NOMO-1 treated with DMSO at 0.1 percent for 48 hours (cell line): Measurements from ENCODE around the gene SERINC2.
A peak's percentile ranks its signal among the peaks of the same experiment; 100 is the strongest.
"Not testable (repeated sequence)": the region's sequence is repeated elsewhere in the genome, so short reads cannot be mapped to it uniquely, and the experiment has no call there.

Experiments used
- DNase-seq: peaks from one replicate; lab custom pipeline; 2025; ENCODE audit not compliant: unreplicated experiment; lab: John Stamatoyannopoulos, UW

The SERINC2 gene

GRCh38 chr1:31458287-31458896, 45.4 kb downstream of the SERINC2 start:
- DNase-seq, result no peak

GRCh38 chr1:31460027-31460426, 47.0 kb downstream of the SERINC2 start:
- DNase-seq, result no peak

DNA sequence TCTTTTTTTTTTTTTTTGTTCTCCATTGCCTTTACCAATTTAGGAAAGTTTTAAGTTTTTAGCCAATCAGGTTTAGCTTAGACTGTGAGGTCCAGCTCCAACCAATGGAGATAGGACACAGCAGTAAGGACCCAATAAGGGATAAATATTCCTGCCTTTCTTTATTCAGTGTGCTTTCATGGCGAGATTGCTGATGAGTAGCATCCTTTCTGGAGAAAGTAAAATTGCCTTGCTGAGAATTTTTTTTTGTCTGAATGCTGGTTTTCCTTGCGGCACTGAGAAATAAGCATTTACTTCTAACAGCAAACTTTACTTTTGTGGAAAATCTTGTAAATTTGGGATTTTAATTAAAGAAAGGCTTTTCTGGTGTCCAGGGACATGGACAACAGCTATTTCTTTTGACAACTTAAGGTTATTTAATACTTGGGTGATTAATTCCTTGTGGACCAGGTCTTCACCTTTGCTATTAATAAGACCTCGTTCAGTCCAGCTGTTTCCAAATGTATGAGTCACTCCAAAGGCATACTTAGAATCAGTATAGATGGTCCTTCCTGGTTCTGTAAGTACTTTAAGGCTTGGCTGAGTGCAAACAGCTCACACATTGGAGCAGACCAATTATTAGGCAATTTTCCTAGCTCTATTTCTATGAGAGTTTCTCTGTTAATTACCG, 54.1 kb downstream of the SERINC2 start:
- DNase-seq, result no peak

GRCh38 chr1:31470794-31471315, 57.8 kb downstream of the SERINC2 start:
- DNase-seq, result no peak

DNA sequence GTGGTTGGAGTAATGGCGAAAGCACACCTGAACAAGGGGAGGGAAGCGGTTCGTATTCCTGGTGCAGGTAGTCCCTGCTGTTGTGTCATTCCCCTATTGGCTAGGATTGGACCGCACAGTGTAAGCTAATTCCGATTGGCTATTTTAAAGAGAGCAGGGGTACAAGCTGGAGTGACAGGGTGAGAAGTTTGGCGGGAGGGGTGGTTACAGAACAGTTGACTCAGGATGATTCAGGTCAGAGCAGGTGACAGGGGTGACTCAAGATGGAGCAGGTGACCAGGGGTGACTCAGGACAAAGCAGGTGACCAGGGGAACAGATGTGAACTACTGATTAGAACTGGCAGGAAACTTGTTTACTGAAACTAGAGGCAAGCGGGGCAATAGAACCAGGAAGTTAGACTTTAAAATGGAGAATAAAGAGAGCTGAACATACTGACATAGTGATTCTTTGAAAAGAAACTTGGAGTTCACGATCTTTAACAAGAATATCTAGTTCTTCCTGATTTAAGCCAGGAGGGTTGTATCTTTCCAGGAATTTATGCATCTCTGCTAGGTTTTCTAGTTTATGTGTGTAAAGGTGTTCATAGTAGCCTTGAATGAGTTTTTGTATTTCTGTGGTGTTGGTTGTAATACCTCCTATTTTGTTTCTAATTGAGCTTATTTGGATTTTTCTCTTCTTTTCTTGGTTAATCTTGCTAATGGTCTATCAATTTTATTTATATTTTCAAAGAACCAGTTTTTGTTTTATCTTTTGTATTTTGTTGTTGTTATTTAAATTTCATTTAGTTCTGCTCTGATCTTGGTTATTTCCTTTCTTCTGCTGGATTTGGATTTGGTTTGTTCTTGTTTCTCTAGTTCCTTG, 58.7 kb downstream of the SERINC2 start:
- DNase-seq, result not testable (repeated sequence)

DNA sequence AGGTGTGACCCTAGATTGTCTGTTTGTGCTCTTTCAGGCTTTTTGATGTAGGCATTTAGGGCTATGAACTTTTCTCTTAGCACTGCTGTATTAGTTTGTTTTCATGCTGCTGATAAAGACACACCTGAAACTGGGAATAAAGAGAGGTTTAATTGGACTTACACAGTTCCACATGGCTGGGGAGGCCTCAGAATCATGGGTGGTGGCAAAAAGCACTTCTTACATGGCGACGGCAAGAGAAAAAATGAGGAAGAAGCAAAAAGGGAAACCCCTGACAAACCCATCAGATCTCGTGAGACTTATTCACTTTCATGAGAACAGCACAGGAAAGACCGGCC, 59.3 kb downstream of the SERINC2 start:
- DNase-seq, result not testable (repeated sequence)

DNA sequence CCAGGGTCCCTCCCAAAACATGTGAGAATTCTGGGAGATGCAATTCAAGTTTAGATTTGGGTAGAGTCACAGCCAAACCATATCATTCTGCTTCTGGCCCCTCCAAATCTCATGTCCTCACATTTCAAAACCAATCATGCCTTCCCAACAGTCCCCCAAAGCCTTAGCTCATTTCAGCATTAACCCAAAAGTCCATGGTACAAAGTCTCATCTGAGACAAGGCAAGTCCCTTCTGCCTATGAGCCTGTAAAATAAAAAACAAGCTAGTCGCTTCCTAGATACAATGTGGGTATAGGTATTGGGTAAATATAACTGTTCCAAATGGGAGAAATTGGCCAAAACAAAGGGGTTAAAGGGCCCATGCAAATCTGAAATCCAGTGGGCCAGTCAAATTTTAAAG, 59.7 kb downstream of the SERINC2 start:
- not testable (repeated sequence) for DNase-seq

DNA sequence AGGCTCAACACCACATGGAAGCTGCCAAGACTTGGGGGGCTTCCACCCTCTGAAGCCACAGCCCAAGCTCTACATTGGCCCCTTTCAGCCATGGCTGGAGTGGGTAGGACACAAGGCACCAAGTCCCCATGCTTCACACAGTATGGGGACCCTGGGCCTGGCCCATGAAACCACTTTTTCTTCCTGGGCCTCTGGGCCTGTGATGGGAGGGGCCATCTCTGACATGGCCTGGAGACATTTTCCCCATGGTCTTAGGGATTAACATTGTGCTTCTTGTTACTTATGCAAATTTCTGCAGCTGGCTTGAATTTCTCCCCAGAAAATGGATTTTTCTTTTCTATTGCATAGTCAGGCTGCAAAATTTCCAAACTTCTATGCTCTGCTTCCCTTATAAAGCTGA, 60.5 kb downstream of the SERINC2 start:
- not testable (repeated sequence) for DNase-seq

- DNase-seq, result not testable (repeated sequence)
Measured at GRCh38 chr1:31474567-31474966, 61.6 kb downstream of the SERINC2 start.

- no peak for DNase-seq
Measured at GRCh38 chr1:31476891-31477846, 64.2 kb downstream of the SERINC2 start.

DNA sequence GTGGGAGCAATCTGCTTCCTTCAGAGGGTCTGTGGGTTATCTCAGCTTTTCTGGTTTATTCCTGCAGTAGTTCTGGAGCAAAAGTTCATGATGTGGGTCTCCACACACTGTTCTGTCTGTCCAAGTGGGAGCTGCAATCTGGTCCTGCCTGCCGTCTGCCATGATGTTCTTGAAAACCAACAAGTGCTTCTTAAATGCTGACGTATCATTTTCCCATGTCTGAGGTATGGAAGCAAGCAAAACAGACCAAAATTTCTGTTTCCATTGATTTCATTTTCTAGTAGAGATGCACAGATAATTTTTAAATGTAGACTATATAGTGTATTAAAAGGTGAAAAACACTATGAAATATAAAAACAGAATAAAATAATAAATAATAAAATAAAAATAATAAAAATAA, 65.2 kb downstream of the SERINC2 start:
- DNase-seq, result no peak

DNA sequence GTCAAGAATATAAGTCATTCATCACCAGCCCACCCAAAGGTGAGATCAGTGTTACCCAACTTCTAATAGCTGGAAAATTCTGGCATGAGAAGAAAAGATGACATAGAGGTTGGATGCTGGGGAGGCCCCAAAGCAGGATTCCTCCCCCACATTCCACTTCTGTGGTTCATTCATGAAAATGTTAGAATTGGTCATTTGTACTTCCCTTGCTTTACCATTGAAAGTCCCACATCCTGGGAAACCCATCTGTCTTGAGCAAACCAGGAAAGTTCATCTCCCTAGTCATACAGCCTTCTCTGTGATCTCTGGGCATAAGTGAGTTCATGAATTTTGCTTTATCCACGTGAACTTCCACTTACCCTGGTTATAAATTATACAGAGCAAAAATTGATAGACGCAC, 66.8 kb downstream of the SERINC2 start:
- no peak for DNase-seq

DNA sequence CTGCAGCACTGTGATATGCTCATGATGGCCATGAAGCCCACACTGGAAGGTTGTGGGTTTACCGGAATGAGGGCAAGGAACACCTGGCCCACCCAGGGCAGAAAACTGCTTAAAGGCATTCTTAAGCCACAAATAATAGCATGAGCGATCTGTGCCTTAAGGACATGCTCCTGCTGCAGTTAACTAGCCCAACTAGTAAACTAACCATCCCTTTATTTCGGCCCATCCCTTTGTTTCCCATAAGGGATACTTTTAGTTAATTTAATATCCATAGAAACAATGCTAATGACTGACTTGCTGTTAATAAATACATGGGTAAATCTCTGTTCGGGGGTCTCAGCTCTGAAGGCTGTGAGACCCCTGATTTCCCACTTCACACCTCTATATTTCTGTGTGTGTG, 67.4 kb downstream of the SERINC2 start:
- DNase-seq, result not testable (repeated sequence)

GRCh38 chr1:31482482-31483011, 69.5 kb downstream of the SERINC2 start:
- DNase-seq, result peak; percentile 43

DNA sequence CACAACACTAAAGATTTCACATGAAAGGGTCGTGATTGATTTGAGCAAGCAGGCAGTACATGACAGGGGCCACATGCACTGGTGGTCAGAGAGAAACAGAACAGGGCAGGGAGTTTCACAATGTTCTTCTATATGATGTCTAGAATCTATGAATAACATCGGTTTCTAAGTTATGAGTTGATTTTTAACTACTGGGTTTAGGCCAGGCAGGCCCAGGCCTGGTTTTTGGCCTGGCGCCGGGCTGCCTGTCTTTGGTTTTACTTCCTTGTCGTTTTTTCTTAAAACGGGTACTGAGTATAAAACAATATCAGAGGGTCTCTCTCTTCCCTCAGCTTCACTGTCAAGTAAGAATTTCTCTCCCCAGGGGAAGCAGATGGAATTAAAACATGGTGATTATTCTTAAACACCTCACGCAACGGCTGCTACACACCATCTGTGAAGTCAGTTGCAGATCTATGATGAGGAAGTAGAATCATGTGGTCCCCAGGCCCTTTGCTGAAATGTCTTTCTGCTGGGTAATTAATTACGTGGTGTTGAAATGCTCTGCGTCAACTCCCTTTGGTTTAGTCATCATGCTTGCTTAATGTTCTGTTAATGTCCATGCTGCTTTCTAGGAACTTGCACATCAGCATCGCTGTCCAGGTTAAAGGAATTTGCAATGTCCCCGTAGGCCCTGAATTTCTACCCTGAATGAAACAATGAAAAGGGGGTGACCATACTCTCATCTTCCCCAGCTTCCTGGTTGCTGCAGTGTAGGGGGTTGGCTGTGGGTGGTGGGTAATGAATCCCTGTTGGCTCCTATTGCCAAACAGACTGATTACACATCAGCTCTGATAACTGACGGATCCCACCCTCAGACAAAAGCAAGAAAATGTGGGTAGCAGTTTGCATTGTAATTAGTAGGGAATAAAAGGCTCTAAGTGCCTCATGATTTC, 70.3 kb downstream of the SERINC2 start:
- peak; percentile 99 for DNase-seq
